HT-29 (cell line): ENCODE results near the gene SYNDIG1L. TPM values are rescaled to one million over a fixed set of nuclear protein-coding genes. Genes with fewer than 3 reads are reported as not detected.
A peak's percentile ranks its signal among the peaks of the same experiment; 100 is the strongest.

Source experiments
- DNase-seq: peaks from one replicate; pipeline ENCODE4 v3.0.0-alpha.2; 2015; ENCODE audit warnings: low spot score
- total RNA-seq: library from RNA; depleted of rRNA; stranded (reverse); fragments of >200 nt; shearing (Covaris generic); gene quantifications from 2 replicates; pipeline ENCODE4 v1.2.3, GENCODE V29; 2014; rRNA removed

The SYNDIG1L gene
- total RNA-seq, 1 experiment from 2014 or later, result not detected

- DNase-seq, result peak; percentile 72
These were observed 63.6 kb downstream of the SYNDIG1L start for GRCh38 chr14:74362361-74362915.

- no peak for DNase-seq
These were observed 65.8 kb downstream of the SYNDIG1L start for GRCh38 chr14:74360163-74360562.

- no peak for DNase-seq
These were observed 67.7 kb downstream of the SYNDIG1L start for GRCh38 chr14:74358176-74358829.

GRCh38 chr14:74357585-74357984 lies 68.4 kb downstream of the SYNDIG1L start:
- DNase-seq, result no peak

GRCh38 chr14:74356892-74357575 lies 69.0 kb downstream of the SYNDIG1L start:
- no peak for DNase-seq

Other genes starting within 250 kb of the SYNDIG1L start
- gene VSX2, start 186.8 kb downstream of the SYNDIG1L start, total RNA-seq, result not detected in 2 replicates
- gene ABCD4, start 123.3 kb downstream of the SYNDIG1L start, total RNA-seq, result 31.4 and 32.3 TPM in 2 replicates
- gene VRTN, start 77.7 kb downstream of the SYNDIG1L start, total RNA-seq, result 3.2 and 4.1 TPM in 2 replicates
- 108 and 141 TPM in 2 replicates for gene NPC2, start 67.1 kb upstream of the SYNDIG1L start, total RNA-seq
- 12.7 and 16.3 TPM in 2 replicates for gene ISCA2, start 67.6 kb upstream of the SYNDIG1L start, total RNA-seq
- 0.31 and 2.6 TPM in 2 replicates for gene LTBP2, start 186.0 kb upstream of the SYNDIG1L start, total RNA-seq